NB4 (cell line): ENCODE measurements around the gene UQCC2.
A peak's percentile ranks its signal among the peaks of the same experiment; 100 is the strongest.

Source experiments
- DNase-seq: peaks from one replicate; pipeline ENCODE4 v3.0.0; 2010; ENCODE audit warnings: low read depth
- H3K4me3 ChIP-seq: one replicate; pipeline ENCODE4 v1.5.1; 2011; ENCODE audit warnings: mild to moderate bottlenecking, low read depth, low read length, moderate library complexity
- CTCF ChIP-seq: IDR thresholded peaks from one replicate; pipeline ENCODE4 v1.5.1; 2012; ENCODE audit warnings: low read depth, low read length
- MAX ChIP-seq: IDR thresholded peaks from 2 replicates; pipeline ENCODE4 v1.6.1; 2011; ENCODE audit warnings: low read depth, low read length
- MYC ChIP-seq: IDR thresholded peaks from 2 replicates; pipeline ENCODE4 v1.6.1; 2011; ENCODE audit warnings: low read depth, low read length
- POLR2A ChIP-seq: IDR thresholded peaks from 2 replicates; pipeline ENCODE4 v1.6.1; 2011; ENCODE audit warnings: mild to moderate bottlenecking; ENCODE audit not compliant: insufficient read length; ENCODE audit errors: extremely low read depth

The UQCC2 gene

DNA sequence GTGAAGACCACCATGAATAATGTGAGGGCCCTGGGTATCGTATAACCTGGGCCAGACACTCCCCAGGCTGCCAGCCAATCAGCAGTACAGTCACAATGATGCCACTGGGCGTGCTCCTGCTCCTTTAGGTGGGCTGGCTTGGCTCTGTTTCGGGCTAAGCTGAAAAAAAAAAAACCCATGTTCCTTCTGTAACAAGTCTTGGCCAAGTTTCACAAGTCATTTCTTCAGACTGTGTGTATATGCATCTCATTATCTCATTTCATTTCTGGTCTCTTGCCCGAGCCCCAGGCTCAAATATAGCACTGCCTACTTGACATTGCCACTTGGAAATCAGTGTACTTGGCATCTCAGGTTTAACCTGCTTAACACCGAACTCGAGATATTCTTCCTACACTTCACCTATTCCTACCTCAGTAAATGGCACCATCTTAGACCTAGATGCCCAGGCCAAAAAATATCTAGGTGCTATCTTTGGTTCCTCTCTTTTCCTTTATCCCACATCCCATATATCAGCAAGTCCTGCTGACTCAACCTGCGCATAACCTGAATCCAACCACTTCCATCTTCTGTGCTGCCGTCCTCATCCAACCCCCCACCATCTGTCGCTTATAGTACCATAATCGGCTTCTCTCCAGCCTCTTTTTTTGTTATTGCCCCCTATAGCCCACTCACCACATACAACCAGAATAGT lies 1.8 kb downstream of the UQCC2 start:
- no peak for DNase-seq
- TF ChIP-seq MAX (no peak), CTCF (no peak), MYC (no peak), POLR2A (no peak)
- H3K4me3 ChIP-seq = peak overlapping the region; percentile 78

DNA sequence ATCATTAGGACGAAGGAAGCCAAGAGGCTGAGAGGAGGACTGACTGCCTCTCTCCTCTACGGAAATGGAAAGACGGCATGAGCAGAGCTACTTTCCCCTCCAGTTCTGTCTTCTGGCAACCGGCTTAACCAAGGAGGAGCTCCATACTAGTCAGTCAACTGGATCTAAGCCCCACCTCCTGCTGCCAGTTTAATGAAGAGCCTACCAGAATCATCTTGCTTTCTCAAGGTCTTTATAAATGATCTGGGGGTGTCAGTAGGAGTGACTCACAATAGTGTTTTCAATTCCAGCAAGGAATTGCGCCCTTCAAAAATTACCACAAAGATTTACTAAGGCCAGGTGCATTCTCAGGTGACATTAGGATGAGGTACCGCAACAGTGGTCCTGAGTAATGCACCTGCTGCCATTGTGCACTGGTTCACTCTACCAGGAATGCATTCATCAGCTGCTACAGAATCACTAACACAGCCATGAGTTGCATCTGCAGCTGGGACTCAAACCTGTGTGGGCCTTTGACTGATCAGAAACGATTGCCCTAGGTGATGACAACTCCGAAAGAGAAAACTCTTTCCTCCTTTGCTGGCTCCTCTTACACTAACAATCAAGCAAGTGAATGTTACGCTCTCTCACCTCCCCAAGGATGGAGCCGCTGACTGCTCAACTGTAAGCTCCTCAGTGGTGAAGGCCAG lies 2.8 kb downstream of the UQCC2 start:
- TF ChIP-seq POLR2A (no peak), CTCF (no peak), MYC (no peak), MAX (no peak)
- H3K4me3 ChIP-seq = no peak overlapping the region
- no peak for DNase-seq

GRCh38 chr6:33707771-33708170 lies 3.7 kb downstream of the UQCC2 start:
- DNase-seq = peak; percentile 58
- TF ChIP-seq MAX (no peak), CTCF (no peak), POLR2A (no peak), MYC (no peak)
- no peak overlapping the region for H3K4me3 ChIP-seq

GRCh38 chr6:33705955-33706725 lies 5.4 kb downstream of the UQCC2 start:
- no peak for DNase-seq
- TF ChIP-seq CTCF (no peak), POLR2A (no peak), MAX (no peak), MYC (no peak)

GRCh38 chr6:33705268-33705885 lies 6.1 kb downstream of the UQCC2 start:
- TF ChIP-seq POLR2A (no peak), MYC (no peak), CTCF (no peak), MAX (no peak)
- DNase-seq = no peak
- no peak overlapping the region for H3K4me3 ChIP-seq

More at GRCh38 chr6:33705955-33706725, 5.4 kb downstream of the UQCC2 start:
- H3K4me3 ChIP-seq = no peak overlapping the region
